OCI-LY3 (cell line): ENCODE measurements around the gene AMT.
"Not testable (repeated sequence)": the region's sequence is repeated elsewhere in the genome, so short reads cannot be mapped to it uniquely, and the experiment has no call there.

Experiments
- H2AFZ ChIP-seq: fragments of 200-600, 300-600 bp; shearing (Covaris generic); 2 replicates; pipeline ENCODE4 v1.6.0; 2014; ENCODE audit warnings: antibody characterized with exemption, low read depth, low read length
- H3K27ac ChIP-seq: fragments of 200-600, 300-600 bp; sonication (generic); 2 replicates; pipeline ENCODE4 v1.5.1; 2014; ENCODE audit warnings: mild to moderate bottlenecking, low read length, moderate library complexity, mixed read lengths
- H3K27me3 ChIP-seq: fragments of 200-600, 300-600 bp; sonication (generic); 2 replicates; pipeline ENCODE4 v1.6.1; 2014; ENCODE audit warnings: low read depth, low read length, mixed read lengths
- H3K36me3 ChIP-seq: fragments of 200-600, 300-600 bp; sonication (generic); replicated peaks from 2 replicates; pipeline ENCODE3; 2014; ENCODE audit warnings: low read depth, low read length, mixed read lengths
- H3K4me1 ChIP-seq: fragments of 300-600, 200-600 bp; sonication (generic); 2 replicates; pipeline ENCODE4 v1.6.1; 2014; ENCODE audit warnings: low read length, mixed read lengths
- H3K4me2 ChIP-seq: fragments of 200-600, 300-600 bp; sonication (generic); 2 replicates; pipeline ENCODE4 v1.6.1; 2014; ENCODE audit warnings: low read length, mixed read lengths
- H3K4me3 ChIP-seq: fragments of 300-600, 200-600 bp; sonication (generic); 2 replicates; pipeline ENCODE4 v1.5.1; 2014; ENCODE audit warnings: antibody characterized with exemption, mild to moderate bottlenecking, low read length, moderate library complexity
- H3K79me2 ChIP-seq: fragments of 300-600, 200-600 bp; shearing (Covaris generic); 2 replicates; pipeline ENCODE4 v1.6.1; 2014; ENCODE audit warnings: mild to moderate bottlenecking, low read length, mixed read lengths
- H3K9ac ChIP-seq: fragments of 300-600, 200-600 bp; shearing (Covaris generic); 2 replicates; pipeline ENCODE4 v1.6.0; 2014; ENCODE audit warnings: mild to moderate bottlenecking, low read length, moderate library complexity
- H3K9me3 ChIP-seq: fragments of 200-600, 300-600 bp; shearing (Covaris generic); 2 replicates; pipeline ENCODE4 v1.6.1; 2014; ENCODE audit warnings: low read length, mixed read lengths; ENCODE audit not compliant: insufficient read depth
- H4K20me1 ChIP-seq: fragments of 200-600, 300-600 bp; sonication (generic); 2 replicates; pipeline ENCODE4 v1.6.1; 2016; ENCODE audit warnings: low read length, mixed read lengths; ENCODE audit not compliant: insufficient read depth
- CTCF ChIP-seq: fragments of 200-600, 300-600 bp; sonication (generic); IDR thresholded peaks from 2 replicates; pipeline ENCODE4 v1.5.1; 2014; ENCODE audit warnings: antibody characterized with exemption, low read length, low read depth
- EZH2phosphoT487 ChIP-seq: fragments of 200-600 bp; shearing (Covaris generic); IDR thresholded peaks from 2 replicates; pipeline ENCODE4 v1.6.1; 2018; ENCODE audit warnings: antibody characterized with exemption, mixed run types, low read depth

AMT gene

GRCh38 chr3:49399461-49399860 is 22.8 kb downstream of the AMT start:
- no peak overlapping the region for H3K4me2 ChIP-seq
- H4K20me1 ChIP-seq = peaks cover 78% of the 10 kb centered on the region
- H3K36me3 ChIP-seq = peaks cover 31% of the 10 kb centered on the region
- no peak overlapping the region for H2AFZ ChIP-seq
- H3K79me2 ChIP-seq = peaks cover 100% of the 10 kb centered on the region
- no peak for TF ChIP-seq CTCF
- no peak for TF ChIP-seq EZH2phosphoT487
- no peak overlapping the region for H3K27ac ChIP-seq
- no peak overlapping the region for H3K4me3 ChIP-seq
- no peaks in the 10 kb centered on the region for H3K4me1 ChIP-seq
- no peaks in the 10 kb centered on the region for H3K9me3 ChIP-seq
- H3K9ac ChIP-seq = no peak overlapping the region
- no peaks in the 10 kb centered on the region for H3K27me3 ChIP-seq

- H2AFZ ChIP-seq = no peak overlapping the region
- H3K4me2 ChIP-seq = no peak overlapping the region
- peaks cover 100% of the 10 kb centered on the region for H3K79me2 ChIP-seq
- no peak for TF ChIP-seq EZH2phosphoT487
- TF ChIP-seq CTCF = no peak
- H3K9ac ChIP-seq = no peak overlapping the region
- H3K27me3 ChIP-seq = no peaks in the 10 kb centered on the region
- peaks cover 82% of the 10 kb centered on the region for H4K20me1 ChIP-seq
- no peak overlapping the region for H3K4me3 ChIP-seq
- no peaks in the 10 kb centered on the region for H3K9me3 ChIP-seq
- peaks cover 22% of the 10 kb centered on the region for H3K36me3 ChIP-seq
- H3K27ac ChIP-seq = no peak overlapping the region
- no peaks in the 10 kb centered on the region for H3K4me1 ChIP-seq
Observed at GRCh38 chr3:49397470-49397869, 24.8 kb downstream of the AMT start.

DNA sequence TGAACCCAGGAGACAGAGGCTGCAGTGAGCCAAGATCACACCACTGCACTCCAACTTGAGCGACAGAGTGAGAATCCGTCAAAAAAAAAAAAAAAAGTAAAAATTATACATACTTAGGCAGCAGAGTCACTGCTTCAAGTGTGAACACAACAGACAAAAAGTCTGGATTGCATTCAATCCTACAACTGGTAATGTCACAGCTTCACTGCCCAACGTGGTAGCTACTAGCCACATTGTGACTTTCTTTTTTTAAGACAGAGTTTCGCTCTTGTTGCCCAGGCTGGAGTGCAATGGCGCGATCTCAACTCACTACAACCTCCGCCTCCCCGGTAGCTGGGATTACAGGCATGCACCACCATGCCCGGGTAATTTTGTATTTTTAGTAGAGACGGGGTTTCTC is 31.0 kb downstream of the AMT start:
- H2AFZ ChIP-seq = not testable (repeated sequence)
- H4K20me1 ChIP-seq = peaks cover 85% of the 10 kb centered on the region

DNA sequence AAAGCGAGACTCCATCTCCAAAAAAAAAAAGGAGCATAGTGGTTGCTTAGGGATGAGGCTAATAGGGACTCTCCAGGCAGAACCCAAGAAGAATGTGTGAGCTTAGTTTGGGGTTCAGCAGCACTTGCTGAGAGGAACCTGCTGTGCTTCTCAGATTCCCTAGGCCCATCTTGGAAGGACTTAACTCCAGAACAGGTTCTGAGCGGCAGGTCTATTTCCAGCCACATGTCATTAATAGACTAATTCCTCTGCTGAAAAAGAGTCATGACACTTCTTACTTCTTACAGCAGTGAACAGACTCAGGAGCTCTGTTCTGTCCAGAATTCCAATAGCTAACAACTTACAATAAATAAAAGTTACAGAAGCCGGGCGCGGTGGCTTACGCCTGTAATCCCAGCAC is 33.0 kb downstream of the AMT start:
- TF ChIP-seq EZH2phosphoT487 = no peak
- TF ChIP-seq CTCF = no peak
- no peak overlapping the region for H3K4me2 ChIP-seq
- no peak overlapping the region for H2AFZ ChIP-seq
- peaks cover 21% of the 10 kb centered on the region for H3K36me3 ChIP-seq
- H3K27me3 ChIP-seq = no peaks in the 10 kb centered on the region
- H3K4me3 ChIP-seq = no peak overlapping the region
- H3K79me2 ChIP-seq = peaks cover 99% of the 10 kb centered on the region
- H3K4me1 ChIP-seq = peaks cover 11% of the 10 kb centered on the region
- H4K20me1 ChIP-seq = peaks cover 87% of the 10 kb centered on the region
- no peaks in the 10 kb centered on the region for H3K9me3 ChIP-seq
- H3K27ac ChIP-seq = no peak overlapping the region
- no peak overlapping the region for H3K9ac ChIP-seq

More for the DNA sequence above, 31.0 kb downstream of the AMT start:
- H3K36me3 ChIP-seq = peaks cover 31% of the 10 kb centered on the region
- H3K27me3 ChIP-seq, H3K4me3 ChIP-seq, H3K27ac ChIP-seq, H3K9me3 ChIP-seq, H3K4me2 ChIP-seq, H3K9ac ChIP-seq, H3K4me1 ChIP-seq: not testable (repeated sequence)
- peaks cover 99% of the 10 kb centered on the region for H3K79me2 ChIP-seq

DNA sequence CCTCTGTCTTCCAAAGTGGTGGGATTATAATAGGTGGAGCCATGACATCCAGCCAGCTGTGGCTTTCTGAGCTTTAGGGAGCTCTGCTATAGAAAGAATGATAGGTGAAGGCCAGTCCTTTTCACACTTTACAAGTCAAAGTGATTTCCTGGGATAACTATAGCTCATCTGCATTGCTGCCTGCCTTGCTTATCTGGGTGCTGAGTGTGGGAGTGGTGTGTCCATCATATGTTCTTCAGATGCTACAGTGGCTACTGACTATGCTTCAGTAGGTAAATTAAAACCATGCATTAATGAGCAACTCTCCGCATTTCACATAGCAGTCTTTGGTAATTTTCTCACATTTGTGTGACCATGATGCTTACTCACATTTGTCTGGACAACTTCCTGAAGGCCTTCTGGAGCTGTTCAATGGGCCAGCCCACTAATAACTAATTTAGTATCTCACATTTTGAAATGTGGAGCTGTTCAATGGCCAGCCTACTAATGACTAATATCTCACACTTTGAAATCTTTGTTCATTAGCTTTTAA is 33.9 kb downstream of the AMT start:
- Histone ChIP-seq H2AFZ (no peak overlapping the region), H4K20me1 (peaks cover 92% of the 10 kb centered on the region), H3K4me1 (peaks cover 11% of the 10 kb centered on the region), H3K27ac (no peak overlapping the region), H3K79me2 (peaks cover 99% of the 10 kb centered on the region), H3K27me3 (no peaks in the 10 kb centered on the region), H3K36me3 (peaks cover 24% of the 10 kb centered on the region), H3K4me3 (no peak overlapping the region), H3K9me3 (no peaks in the 10 kb centered on the region), H3K4me2 (no peak overlapping the region), H3K9ac (no peak overlapping the region)
- no peak for TF ChIP-seq CTCF
- TF ChIP-seq EZH2phosphoT487 = no peak
